DMS114 treated with DMSO at 0.1 percent for 48 hours (cell line): ENCODE data around the gene CACNA1D.

ENCODE experiments used
- DNase-seq: peaks from one replicate; lab custom pipeline; 2025; ENCODE audit not compliant: unreplicated experiment; lab: John Stamatoyannopoulos, UW

CACNA1D gene

GRCh38 chr3:53740956-53741355 is 246.5 kb downstream of the CACNA1D start:
- DNase-seq, result no peak

GRCh38 chr3:53744351-53744750 is 249.9 kb downstream of the CACNA1D start:
- no peak for DNase-seq

GRCh38 chr3:53747559-53747958 is 253.1 kb downstream of the CACNA1D start:
- no peak for DNase-seq

GRCh38 chr3:53748512-53749271 is 254.3 kb downstream of the CACNA1D start:
- no peak for DNase-seq

GRCh38 chr3:53749448-53749847 is 255.0 kb downstream of the CACNA1D start:
- no peak for DNase-seq

- DNase-seq, result no peak
Measured at GRCh38 chr3:53750253-53751210, 256.1 kb downstream of the CACNA1D start.

GRCh38 chr3:53753518-53754183 is 259.2 kb downstream of the CACNA1D start:
- no peak for DNase-seq

- no peak for DNase-seq
Measured at GRCh38 chr3:53754325-53754724, 259.9 kb downstream of the CACNA1D start.

GRCh38 chr3:53758846-53759245 is 264.4 kb downstream of the CACNA1D start:
- no peak for DNase-seq

- no peak for DNase-seq
Measured at GRCh38 chr3:53763353-53763752, 268.9 kb downstream of the CACNA1D start.

GRCh38 chr3:53764026-53764775 is 269.8 kb downstream of the CACNA1D start:
- no peak for DNase-seq

- DNase-seq, result no peak
Measured at GRCh38 chr3:53765753-53766152, 271.3 kb downstream of the CACNA1D start.

GRCh38 chr3:53766706-53767105 is 272.3 kb downstream of the CACNA1D start:
- DNase-seq, result no peak

GRCh38 chr3:53768478-53769459 is 274.4 kb downstream of the CACNA1D start:
- no peak for DNase-seq

GRCh38 chr3:53772562-53772961 is 278.2 kb downstream of the CACNA1D start:
- DNase-seq, result no peak

- DNase-seq, result no peak
Measured at GRCh38 chr3:53773021-53773436, 278.6 kb downstream of the CACNA1D start.

- DNase-seq, result no peak
Measured at GRCh38 chr3:53773611-53774368, 279.4 kb downstream of the CACNA1D start.

- no peak for DNase-seq
Measured at GRCh38 chr3:53774414-53774813, 280.0 kb downstream of the CACNA1D start.

GRCh38 chr3:53775018-53775417 is 280.6 kb downstream of the CACNA1D start:
- DNase-seq, result no peak
